ENCODE data around the gene WWOX. TPM values are rescaled to one million over a fixed set of nuclear protein-coding genes. Genes with fewer than 3 reads are reported as not detected.

WWOX gene
- total RNA-seq, 1 donor = 24.2 TPM

- no peak for DNase-seq (ENCODE audit: low read depth)
- TF ChIP-seq CTCF (IDR thresholded peaks at IDR 0.05; ENCODE audit: insufficient read depth, low read length) = no peak
Measured at GRCh38 chr16:78237841-78238240, 138.4 kb downstream of the WWOX start.

GRCh38 chr16:78240459-78241222 lies 141.2 kb downstream of the WWOX start:
- no peak overlapping the region for H3K4me3 ChIP-seq (ENCODE audit: low read depth, low read length)
- TF ChIP-seq CTCF (IDR thresholded peaks at IDR 0.05; ENCODE audit: insufficient read depth, low read length) = no peak
- no peak for DNase-seq (ENCODE audit: low read depth)

More at GRCh38 chr16:78237841-78238240, 138.4 kb downstream of the WWOX start:
- H3K4me3 ChIP-seq (ENCODE audit: low read depth, low read length) = no peak overlapping the region

GRCh38 chr16:78242239-78242630 lies 142.8 kb downstream of the WWOX start:
- no peak overlapping the region for H3K4me3 ChIP-seq (ENCODE audit: low read depth, low read length)
- DNase-seq (ENCODE audit: low read depth) = no peak
- no peak for TF ChIP-seq CTCF (IDR thresholded peaks at IDR 0.05; ENCODE audit: insufficient read depth, low read length)

GRCh38 chr16:78244131-78244895 lies 144.9 kb downstream of the WWOX start:
- H3K4me3 ChIP-seq (ENCODE audit: low read depth, low read length) = no peak overlapping the region
- no peak for DNase-seq (ENCODE audit: low read depth)
- TF ChIP-seq CTCF (IDR thresholded peaks at IDR 0.05; ENCODE audit: insufficient read depth, low read length) = no peak

GRCh38 chr16:78246559-78246958 lies 147.1 kb downstream of the WWOX start:
- TF ChIP-seq CTCF (IDR thresholded peaks at IDR 0.05; ENCODE audit: insufficient read depth, low read length) = no peak
- no peak overlapping the region for H3K4me3 ChIP-seq (ENCODE audit: low read depth, low read length)
- DNase-seq (ENCODE audit: low read depth) = no peak

- TF ChIP-seq CTCF (IDR thresholded peaks at IDR 0.05; ENCODE audit: insufficient read depth, low read length) = no peak
- H3K4me3 ChIP-seq (ENCODE audit: low read depth, low read length) = no peak overlapping the region
- no peak for DNase-seq (ENCODE audit: low read depth)
Measured at GRCh38 chr16:78249056-78249455, 149.6 kb downstream of the WWOX start.
